GM10266 (cell line): ENCODE measurements around the gene ZEB2.

ENCODE experiments used
- DNase-seq: peaks from one replicate; pipeline ENCODE4 v3.0.0; 2012; ENCODE audit errors: extremely low spot score
- TF ChIP-seq, protein P1 (sequence below): IDR thresholded peaks from 2 replicates; pipeline ENCODE4 v1.5.1; 2012; ENCODE audit warnings: mild to moderate bottlenecking, low read depth; ENCODE audit not compliant: control insufficient read depth, insufficient read depth; ENCODE audit errors: missing control alignments

Gene ZEB2

DNA sequence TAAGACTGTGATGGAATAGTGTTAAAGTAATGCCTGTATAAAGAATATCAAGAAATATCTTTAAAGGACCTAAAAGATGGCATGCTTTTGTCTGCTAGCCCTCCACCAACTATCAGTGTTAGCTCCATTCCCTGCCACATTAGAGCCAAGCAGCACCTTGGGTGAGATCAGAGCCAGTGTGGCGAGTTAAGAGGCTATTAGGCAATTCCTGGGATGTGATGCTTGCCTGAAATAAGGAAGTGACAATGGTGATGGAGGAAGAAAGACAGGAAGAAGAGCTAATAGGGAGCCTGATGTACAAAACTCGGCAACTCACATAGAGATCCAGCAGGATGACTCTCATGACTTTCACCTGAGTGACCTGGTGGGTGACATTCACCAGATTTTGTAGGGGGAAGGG lies 143.5 kb downstream of the ZEB2 start:
- TF ChIP-seq, protein P1, sequence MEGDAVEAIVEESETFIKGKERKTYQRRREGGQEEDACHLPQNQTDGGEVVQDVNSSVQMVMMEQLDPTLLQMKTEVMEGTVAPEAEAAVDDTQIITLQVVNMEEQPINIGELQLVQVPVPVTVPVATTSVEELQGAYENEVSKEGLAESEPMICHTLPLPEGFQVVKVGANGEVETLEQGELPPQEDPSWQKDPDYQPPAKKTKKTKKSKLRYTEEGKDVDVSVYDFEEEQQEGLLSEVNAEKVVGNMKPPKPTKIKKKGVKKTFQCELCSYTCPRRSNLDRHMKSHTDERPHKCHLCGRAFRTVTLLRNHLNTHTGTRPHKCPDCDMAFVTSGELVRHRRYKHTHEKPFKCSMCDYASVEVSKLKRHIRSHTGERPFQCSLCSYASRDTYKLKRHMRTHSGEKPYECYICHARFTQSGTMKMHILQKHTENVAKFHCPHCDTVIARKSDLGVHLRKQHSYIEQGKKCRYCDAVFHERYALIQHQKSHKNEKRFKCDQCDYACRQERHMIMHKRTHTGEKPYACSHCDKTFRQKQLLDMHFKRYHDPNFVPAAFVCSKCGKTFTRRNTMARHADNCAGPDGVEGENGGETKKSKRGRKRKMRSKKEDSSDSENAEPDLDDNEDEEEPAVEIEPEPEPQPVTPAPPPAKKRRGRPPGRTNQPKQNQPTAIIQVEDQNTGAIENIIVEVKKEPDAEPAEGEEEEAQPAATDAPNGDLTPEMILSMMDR: no peak
- DNase-seq: no peak

DNA sequence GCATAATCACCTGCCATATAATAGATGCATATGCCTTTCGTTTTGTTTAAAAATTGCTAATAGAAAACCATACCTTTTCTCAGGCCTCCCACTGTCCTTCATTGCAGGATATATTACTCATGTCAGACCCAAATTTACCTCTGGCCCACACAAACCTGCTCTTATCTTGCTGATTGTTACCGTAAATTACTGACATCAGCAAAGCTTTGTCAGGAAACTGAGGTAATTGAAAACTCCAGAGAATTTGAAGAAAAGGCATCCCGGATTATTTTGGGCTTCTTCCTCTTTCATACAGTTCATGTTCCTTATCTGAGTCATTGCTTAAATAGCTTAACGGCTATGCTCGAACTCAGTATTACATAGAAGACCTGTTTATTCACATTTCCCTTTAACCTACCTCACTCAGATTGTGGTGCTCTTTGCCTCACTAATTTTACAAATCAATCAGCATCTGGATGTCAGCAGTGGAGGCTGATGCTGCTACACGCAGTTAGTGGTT lies 145.7 kb downstream of the ZEB2 start:
- DNase-seq: peak; percentile 38
- TF ChIP-seq, protein P1: no peak

DNA sequence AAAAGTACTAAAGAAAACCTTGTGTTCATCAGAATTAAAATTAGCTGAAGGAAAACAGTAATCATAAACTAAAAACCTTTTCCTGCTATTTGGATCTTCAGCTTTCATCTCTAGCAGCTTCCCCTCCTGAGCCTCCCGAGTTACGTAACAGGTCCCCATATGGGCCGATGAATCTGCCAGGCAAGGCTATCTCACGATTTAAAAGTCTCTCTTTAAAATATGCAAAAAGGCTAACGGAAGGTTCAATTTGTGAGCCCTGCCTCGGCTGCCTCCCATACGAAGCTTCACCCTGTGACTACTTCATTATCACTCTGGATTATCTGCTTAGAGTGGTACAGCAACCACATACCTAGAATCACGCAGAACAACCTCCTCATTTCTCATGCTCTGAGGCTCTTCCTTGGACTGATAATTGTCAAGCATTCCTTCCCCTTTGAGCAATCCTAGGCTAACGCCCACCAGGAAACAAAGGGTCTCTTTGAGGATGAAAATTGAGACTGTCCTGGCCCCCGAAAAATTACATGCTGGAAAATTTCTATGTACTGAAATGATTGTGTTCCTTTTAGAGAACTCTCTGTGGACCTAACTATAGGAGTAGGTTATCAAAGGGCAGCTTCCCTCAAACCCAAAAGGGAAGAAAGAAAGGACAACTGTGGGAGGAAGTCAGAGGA lies 147.4 kb downstream of the ZEB2 start:
- TF ChIP-seq, protein P1: no peak
- DNase-seq: no peak

DNA sequence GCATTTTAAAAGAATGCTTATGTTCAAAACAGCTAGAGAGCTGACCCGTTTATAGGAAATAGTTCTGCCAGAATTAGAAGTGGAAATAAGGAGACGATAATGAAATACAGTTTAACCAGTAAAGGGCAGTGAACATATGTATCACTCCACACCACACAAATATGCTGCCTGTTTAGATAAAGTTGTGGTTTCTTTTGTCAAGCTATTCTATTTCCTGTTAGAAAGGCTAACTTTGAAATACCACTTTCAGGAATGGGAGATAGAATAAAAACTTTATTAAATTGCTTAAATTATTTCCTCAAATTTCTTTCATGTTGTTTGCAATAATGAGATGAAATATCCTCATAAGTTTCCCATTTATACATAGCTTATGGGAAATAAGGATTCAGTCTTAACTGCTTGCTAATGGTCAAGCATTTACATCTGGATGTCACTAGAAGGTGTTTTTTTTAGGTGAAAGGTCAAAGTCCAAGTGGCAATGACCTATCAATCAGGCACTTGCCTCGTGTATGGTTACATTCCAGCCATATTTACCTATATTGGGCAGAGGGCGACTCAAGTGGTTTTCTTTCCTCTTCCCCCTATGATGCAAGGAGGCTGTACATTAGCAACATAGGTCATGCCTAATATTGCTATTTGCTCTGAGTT lies 148.9 kb downstream of the ZEB2 start:
- DNase-seq: no peak
- TF ChIP-seq, protein P1: no peak

DNA sequence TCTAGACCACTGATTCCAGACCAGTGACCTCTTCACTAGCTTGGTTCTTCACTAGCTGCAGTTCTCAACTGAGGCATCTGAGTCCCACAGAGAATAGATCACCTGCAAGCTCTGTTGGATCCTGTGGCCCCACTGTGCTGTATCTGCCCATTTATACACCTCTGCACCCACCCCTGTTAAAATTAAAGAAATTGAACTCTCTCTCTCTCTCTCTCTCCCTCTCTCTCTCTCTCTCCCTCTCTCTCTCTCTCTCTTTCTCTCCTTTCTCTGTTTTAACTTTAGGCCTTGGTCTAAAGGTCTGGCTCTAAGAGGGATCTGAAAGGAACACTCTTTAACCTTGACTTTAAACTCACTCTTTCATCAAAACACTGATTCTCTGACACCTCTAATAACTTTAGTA lies 150.5 kb downstream of the ZEB2 start:
- TF ChIP-seq, protein P1: no peak
- DNase-seq: no peak

DNA sequence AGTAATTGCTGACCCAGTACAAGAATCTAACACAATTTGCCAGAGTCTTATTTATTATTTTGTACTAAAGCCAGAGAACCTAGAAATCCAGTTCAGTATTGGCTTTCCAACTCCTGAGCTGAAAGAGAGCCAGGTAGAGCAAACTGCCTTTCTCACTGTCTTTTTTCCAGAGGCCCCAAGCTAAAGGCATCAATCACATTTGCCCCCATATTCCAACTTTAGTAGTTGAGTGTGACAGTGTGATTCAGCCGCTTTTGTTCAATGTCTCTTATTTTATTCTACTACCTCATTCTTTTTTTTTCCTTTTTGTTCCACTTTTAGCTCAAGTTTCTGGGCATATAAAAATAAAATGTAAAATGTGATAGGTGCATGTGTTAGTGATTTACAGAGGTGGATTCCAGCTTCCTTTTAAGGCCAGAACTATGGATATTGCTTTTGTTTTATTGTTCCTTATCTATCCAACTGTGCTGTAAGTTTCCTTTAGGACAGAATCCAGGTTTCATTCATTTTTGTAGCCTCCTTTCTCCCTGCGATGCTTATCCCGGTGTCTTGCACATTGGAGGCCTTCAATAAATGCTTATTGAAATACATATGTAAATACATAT lies 153.0 kb downstream of the ZEB2 start:
- TF ChIP-seq, protein P1: no peak
- DNase-seq: no peak
